Heart left ventricle (tissue), 16 donors: ENCODE data around the gene LCP2. TPM values are rescaled to one million over a fixed set of nuclear protein-coding genes. Genes with fewer than 3 reads are reported as not detected.

Source experiments
- ATAC-seq, 4 donors: fragments of 200-7000 bp; cut with Tn5 transposase; one replicate each; pipeline ENCODE4 v1.9.1; 2020 to 2022; ENCODE audit warnings: moderate library complexity in 4 of 4, mild to moderate bottlenecking in 3 of 4, moderate number of reproducible peaks in 1 of 4
- DNase-seq, 5 donors: peaks; one replicate each; pipeline ENCODE4 v3.0.0-alpha.2; 2020
- H3K27ac ChIP-seq, 12 donors: fragments of 200-600 bp; sonication (generic) in 4 of 12; one replicate each; pipeline versions ENCODE4 v1.5.0 to v1.8.0; 2016 to 2022; ENCODE audit warnings: mild to moderate bottlenecking in 2 of 12
- H3K27me3 ChIP-seq, 9 donors: fragments of 200-600 bp; sonication (generic) in 2 of 9; one replicate each; pipeline versions ENCODE4 v1.5.1 to v1.8.0; 2016 to 2022; ENCODE audit warnings: mild to moderate bottlenecking in 3 of 9
- H3K36me3 ChIP-seq, 9 donors: fragments of 200-600 bp; sonication (generic) in 2 of 9; one replicate each; pipeline versions ENCODE4 v1.5.0 to v1.8.0; 2018 to 2022; ENCODE audit warnings: mild to moderate bottlenecking in 2 of 9
- H3K4me1 ChIP-seq, 12 donors: fragments of 200-600 bp; sonication (generic) in 4 of 12; one replicate each; pipeline versions ENCODE4 v1.5.0 to v1.8.0; 2016 to 2022; ENCODE audit warnings: mild to moderate bottlenecking in 3 of 12
- H3K4me3 ChIP-seq, 12 donors: fragments of 200-600 bp; sonication (generic) in 4 of 12; one replicate each; pipeline versions ENCODE4 v1.5.0 to v1.8.0; 2017 to 2022; ENCODE audit warnings: mild to moderate bottlenecking in 9 of 12, moderate library complexity in 4 of 12
- H3K9me3 ChIP-seq, 12 donors: fragments of 200-600 bp; sonication (generic) in 4 of 12; one replicate each; pipeline versions ENCODE4 v1.5.0 to v1.8.0; 2016 to 2022; ENCODE audit warnings: mild to moderate bottlenecking in 1 of 12
- POLR2A ChIP-seq, 2 donors: fragments of 450-650 bp; IDR thresholded peaks; one replicate each; pipeline ENCODE4 v1.6.1; 2017; ENCODE audit warnings: antibody characterized with exemption in 2 of 2, mild to moderate bottlenecking in 2 of 2, moderate library complexity in 2 of 2
- WGBS, 4 donors: extraction: QIAGEN DNeasy Blood & Tissue Kit in 2 of 4; methylation state at CpG; one replicate each; pipeline versions ENCODE4 v1.1.5 to v1.1.7; 2013 to 2018; 5-methylcytosine and 5-hydroxymethylcytosine counted together
- intact Hi-C, 10 donors: fragments of 100-400 bp; cut with DNase I; formaldehyde crosslinking; loops; one replicate each; pipeline versions ENCODE4 v1.11.1 to v1.14.2; 2022
- polyA plus RNA-seq, 2 donors: library from polyadenylated mRNA; stranded (reverse); fragments of 200-250 nt; gene quantifications; one replicate each; pipeline ENCODE4 v1.2.3, GENCODE V29; 2013
- total RNA-seq, 9 donors: library from RNA; depleted of rRNA in 2 of 9; stranded (reverse); fragments of >200 nt in 2 of 9; fragmentation: NEBNext Ultra II Directional in 3 of 9; extraction: Animal tissue kit (Norgen Biotek cat#: 25700) in 3 of 9; gene quantifications; one replicate each; pipeline versions ENCODE4 v1.1.0 to v1.2.4, GENCODE V29; 2016 to 2023
- TF ChIP-seq, protein P1 (sequence below), 12 donors: fragments of 200-600 bp; sonication (generic) in 4 of 12; IDR thresholded peaks; one replicate each; pipeline versions ENCODE4 v1.5.0 to v1.8.0; 2018 to 2022; ENCODE audit warnings: antibody characterized with exemption in 12 of 12, mild to moderate bottlenecking in 5 of 12
- donor health status: ischemic (EF 13 %, LVEDD 7.1; RV severe dilation, severe dysfunction).
- donor health status: healthy with polysubstance abuse.
- donor health status: DM: no; HTN: yes; CAD: no.
- donor health status: DM: no; HTN: no; CAD: no.
- donor health status: ischemic (EF 25% LVEDD 6.9; RV normal size, moderate dysfunction).
- donor health status: ischemic (EF 25% LVEDD 5.7; RV mildly dilated, moderate dysfunction).
- donor health status: healthy.
- donor health status: DM: yes; HTN: yes; CAD: no.
- donor health status: ischemic (EF 35%, LVEDD 5.7; RV mildly dilated, moderate dysfunction).
- donor health status: nonischemic (EF 11% LVEDD 7.7; RV severe dilation, severe dysfunction).
- donor health status: DM: yes; HTN: yes; CAD: no.
- donor health status: PGD.
- donor health status: ischemic (EF 29% LVEDD 5.4; RV normal size, mild dysfunction).
- donor health status: nonischemic (EF 23%, LVEDD 6.1; RV moderate dilation, normal function).

The LCP2 gene
- total and polyA plus RNA-seq, 11 donors = 2.2 to 73.7 (median 4.6) TPM

DNA sequence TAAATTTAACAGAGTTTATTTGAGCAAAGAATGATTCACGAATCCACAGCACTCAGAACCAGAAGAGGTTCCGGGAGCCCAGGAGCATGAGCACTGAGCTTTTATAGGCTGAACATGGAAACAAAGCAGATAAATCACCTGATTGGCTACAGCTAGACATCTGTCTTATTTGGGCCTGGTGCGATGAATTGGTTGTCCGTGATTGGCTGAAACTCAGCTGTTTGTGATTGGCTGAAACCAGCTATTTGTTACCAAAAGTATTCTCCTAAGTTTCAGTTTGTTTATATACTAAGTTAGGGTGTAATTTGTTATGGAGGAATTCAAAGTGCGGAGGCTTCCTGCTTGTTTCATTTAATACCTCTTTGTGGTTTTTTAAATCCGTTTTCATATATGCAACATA, 15.8 kb upstream of the LCP2 start:
- peaks cover 0 to 72% (median 14%) of the 10 kb centered on the region in 12 donors for H3K4me1 ChIP-seq
- 89 to 94% (median 91%) methylated on average over 6 of the region's 6 CpGs for whole genome bisulfite sequencing, 4 donors
- peak overlapping the region in 1 of 12 donors; percentile 70 for H3K27ac ChIP-seq
- no peak for TF ChIP-seq POLR2A (IDR thresholded peaks at IDR 0.05)
- TF ChIP-seq, protein P1, sequence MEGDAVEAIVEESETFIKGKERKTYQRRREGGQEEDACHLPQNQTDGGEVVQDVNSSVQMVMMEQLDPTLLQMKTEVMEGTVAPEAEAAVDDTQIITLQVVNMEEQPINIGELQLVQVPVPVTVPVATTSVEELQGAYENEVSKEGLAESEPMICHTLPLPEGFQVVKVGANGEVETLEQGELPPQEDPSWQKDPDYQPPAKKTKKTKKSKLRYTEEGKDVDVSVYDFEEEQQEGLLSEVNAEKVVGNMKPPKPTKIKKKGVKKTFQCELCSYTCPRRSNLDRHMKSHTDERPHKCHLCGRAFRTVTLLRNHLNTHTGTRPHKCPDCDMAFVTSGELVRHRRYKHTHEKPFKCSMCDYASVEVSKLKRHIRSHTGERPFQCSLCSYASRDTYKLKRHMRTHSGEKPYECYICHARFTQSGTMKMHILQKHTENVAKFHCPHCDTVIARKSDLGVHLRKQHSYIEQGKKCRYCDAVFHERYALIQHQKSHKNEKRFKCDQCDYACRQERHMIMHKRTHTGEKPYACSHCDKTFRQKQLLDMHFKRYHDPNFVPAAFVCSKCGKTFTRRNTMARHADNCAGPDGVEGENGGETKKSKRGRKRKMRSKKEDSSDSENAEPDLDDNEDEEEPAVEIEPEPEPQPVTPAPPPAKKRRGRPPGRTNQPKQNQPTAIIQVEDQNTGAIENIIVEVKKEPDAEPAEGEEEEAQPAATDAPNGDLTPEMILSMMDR (IDR thresholded peaks at IDR 0.05) = no peak
- no peaks in the 10 kb centered on the region for H3K36me3 ChIP-seq
- DNase-seq (no peak), ATAC-seq (no peak)
- no peak overlapping the region for H3K4me3 ChIP-seq
- no peaks in the 10 kb centered on the region for H3K9me3 ChIP-seq
- intact Hi-C loops = no loop called here
- H3K27me3 ChIP-seq = no peaks in the 10 kb centered on the region

DNA sequence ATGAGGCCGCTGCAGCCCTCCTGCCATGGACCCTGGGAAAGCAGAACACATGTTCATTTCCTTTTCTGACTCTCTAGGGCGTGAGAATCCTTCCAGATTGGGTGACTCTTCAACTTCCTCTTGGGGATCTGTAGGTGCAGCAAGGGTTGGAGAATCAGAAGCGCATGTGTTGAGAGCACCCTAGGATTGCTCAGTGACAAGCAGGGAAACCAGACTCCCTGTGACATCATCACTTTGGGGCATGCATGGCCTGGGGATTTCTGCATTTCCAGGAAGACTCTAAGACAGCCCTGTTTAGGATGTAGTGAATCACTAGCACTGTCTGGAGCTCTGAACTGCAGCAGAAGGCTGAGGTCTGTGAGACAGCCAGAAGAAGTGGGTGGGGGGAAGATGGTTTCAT, 15.1 kb upstream of the LCP2 start:
- peaks cover 0 to 79% (median 19%) of the 10 kb centered on the region in 12 donors for H3K4me1 ChIP-seq
- 74 to 85% (median 77%) methylated on average over 3 of the region's 3 CpGs for WGBS, 4 donors

DNA sequence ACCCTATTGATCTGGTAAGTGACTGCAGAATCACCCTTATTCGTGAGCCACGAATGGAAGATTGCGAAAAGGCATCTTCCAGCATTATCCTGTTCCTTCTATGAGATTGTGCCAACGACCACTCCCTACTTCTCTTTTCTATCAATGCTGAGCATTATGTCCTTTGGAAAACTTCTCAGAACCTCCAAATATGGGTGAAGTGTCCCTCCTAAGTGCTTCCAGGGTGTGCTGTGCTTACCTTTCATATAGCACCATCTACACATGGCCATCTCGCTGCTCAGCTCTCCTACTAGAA, 14.7 kb upstream of the LCP2 start:
- peaks cover 0 to 81% (median 20%) of the 10 kb centered on the region in 12 donors for H3K4me1 ChIP-seq
- H3K4me3 ChIP-seq = no peak overlapping the region
- TF ChIP-seq POLR2A (IDR thresholded peaks at IDR 0.05) = no peak
- TF ChIP-seq, protein P1 (IDR thresholded peaks at IDR 0.05) = no peak
- 94 to 100% (median 94%) methylated on average over 5 of the region's 5 CpGs for WGBS, 4 donors
- no peak for ATAC-seq
- H3K27me3 ChIP-seq = no peaks in the 10 kb centered on the region
- no peak for DNase-seq
- H3K27ac ChIP-seq = peak overlapping the region in 1 of 12 donors; percentile 70
- intact Hi-C loops = no loop called here
- H3K9me3 ChIP-seq = no peaks in the 10 kb centered on the region
- H3K36me3 ChIP-seq = no peaks in the 10 kb centered on the region

More for the DNA sequence above, 15.1 kb upstream of the LCP2 start:
- TF ChIP-seq, protein P1 (IDR thresholded peaks at IDR 0.05) = no peak
- TF ChIP-seq POLR2A (IDR thresholded peaks at IDR 0.05) = no peak
- no peaks in the 10 kb centered on the region for H3K9me3 ChIP-seq
- DNase-seq (no peak), ATAC-seq (peak in 2 of 4 donors; percentile 29 to 42)
- no peak overlapping the region for H3K4me3 ChIP-seq
- H3K36me3 ChIP-seq = no peaks in the 10 kb centered on the region
- H3K27ac ChIP-seq = peak overlapping the region in 1 of 12 donors; percentile 70
- no peaks in the 10 kb centered on the region for H3K27me3 ChIP-seq
- intact Hi-C loops = no loop called here

DNA sequence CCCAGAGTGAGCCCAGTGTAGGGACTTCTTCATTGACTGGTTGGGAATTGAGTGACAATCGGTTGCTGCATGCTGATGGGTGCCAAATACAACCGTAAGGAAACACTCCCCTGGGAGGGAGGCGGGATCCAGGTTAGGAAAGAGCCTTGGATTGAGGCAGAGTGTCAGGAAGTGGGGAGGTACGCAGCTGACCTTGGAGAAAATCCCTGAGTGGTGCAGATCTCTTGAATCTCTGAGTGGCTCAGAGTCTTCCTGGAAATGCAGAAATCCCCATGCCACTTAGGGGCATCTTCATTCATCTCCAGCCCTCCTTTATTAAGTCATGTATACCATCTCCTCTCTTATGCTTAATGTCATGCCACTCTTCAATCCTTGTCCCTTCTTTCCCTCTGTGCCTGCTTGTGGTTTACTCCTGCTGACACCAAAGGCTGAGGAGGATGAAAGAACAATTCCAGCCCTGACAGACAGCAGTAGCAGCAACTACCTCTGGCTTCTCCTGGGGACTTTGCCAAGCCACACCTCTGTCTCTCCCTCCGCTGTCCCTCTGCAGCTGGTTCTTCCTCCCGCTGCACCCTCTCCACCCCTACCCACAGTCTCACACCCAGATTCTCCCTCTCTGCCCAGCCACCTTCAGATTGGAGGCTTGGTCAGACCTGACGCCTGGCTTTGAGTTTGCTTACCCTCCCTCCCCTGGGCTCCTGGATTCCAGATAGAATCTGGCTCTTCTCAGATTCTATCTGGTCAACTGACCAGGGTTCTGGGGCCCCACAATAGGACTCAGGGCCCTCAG, 14.1 kb upstream of the LCP2 start:
- Histone ChIP-seq H3K36me3 (no peaks in the 10 kb centered on the region), H3K27ac (peak overlapping the region in 1 of 12 donors; percentile 70), H3K4me1 (peaks cover 0 to 87% (median 26%) of the 10 kb centered on the region in 12 donors), H3K9me3 (no peaks in the 10 kb centered on the region), H3K27me3 (no peaks in the 10 kb centered on the region), H3K4me3 (no peak overlapping the region)
- ATAC-seq = no peak
- intact Hi-C loops = no loop called here
- TF ChIP-seq, protein P1 (IDR thresholded peaks at IDR 0.05) = no peak
- no peak for DNase-seq
- WGBS, 4 donors = 66 to 73% (median 70%) methylated on average over 7 of the region's 7 CpGs
